Right kidney (tissue), 1 donor: Measurements from ENCODE around the gene PSRC1.
A peak's percentile ranks its signal among the peaks of the same experiment; 100 is the strongest.

Experiments used
- DNase-seq: peaks from one replicate; pipeline ENCODE4 v3.0.0-alpha.2; 2016

The PSRC1 gene

DNA sequence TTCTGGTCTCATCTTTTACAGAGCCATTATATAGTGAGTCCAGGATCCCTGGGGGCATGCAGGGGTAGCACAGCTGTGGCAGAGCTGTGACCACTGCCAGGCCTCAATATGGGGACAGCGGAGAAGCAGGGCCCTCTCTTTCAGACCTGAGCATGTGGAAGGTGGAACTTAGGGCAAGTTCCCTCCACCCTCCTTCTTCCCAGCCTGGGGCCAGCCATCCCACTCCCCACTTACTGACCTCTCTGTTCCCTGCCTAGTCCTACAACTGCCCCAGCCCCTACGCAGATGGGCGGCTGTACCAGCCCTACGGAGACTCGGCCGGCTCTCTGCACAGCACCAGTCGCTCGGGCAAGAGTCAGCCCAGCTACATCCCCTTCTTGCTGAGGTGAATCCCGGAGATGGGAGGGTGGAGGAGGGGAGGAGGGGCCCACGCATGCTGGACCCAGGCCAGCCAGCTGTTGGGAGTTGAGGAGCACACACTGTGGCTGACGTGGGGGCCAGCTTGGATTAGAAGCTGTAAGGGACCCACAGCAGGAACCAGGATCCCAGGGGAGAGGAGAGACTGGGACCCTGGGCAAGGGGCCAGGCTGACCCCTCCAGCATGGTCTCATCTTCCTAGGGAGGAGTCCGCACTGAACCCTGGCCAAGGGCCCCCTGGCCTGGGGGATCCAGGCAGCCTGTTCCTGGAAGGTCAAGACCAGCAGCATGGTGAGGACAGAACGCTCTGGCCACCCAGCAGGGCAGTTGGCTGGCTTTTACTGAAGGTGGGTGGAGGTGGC lies 10.7 kb downstream of the PSRC1 start:
- DNase-seq: no peak

DNA sequence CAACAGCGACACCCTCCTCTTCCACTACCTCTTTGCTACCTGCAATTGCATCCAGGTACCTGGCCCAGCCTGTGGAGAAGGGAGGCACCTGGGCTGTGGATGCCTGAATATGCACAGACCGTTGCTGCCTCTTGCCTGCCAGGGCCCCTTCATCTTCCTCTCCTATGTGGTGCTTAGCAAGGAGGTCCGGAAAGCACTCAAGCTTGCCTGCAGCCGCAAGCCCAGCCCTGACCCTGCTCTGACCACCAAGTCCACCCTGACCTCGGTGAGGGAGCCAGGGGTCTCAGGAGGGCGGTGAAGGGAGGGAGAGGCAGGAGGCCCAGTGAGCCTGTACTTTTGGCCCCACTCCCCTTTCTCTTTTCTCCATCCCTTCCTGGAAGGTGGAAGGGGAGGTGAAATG lies 11.5 kb downstream of the PSRC1 start:
- DNase-seq: no peak

DNA sequence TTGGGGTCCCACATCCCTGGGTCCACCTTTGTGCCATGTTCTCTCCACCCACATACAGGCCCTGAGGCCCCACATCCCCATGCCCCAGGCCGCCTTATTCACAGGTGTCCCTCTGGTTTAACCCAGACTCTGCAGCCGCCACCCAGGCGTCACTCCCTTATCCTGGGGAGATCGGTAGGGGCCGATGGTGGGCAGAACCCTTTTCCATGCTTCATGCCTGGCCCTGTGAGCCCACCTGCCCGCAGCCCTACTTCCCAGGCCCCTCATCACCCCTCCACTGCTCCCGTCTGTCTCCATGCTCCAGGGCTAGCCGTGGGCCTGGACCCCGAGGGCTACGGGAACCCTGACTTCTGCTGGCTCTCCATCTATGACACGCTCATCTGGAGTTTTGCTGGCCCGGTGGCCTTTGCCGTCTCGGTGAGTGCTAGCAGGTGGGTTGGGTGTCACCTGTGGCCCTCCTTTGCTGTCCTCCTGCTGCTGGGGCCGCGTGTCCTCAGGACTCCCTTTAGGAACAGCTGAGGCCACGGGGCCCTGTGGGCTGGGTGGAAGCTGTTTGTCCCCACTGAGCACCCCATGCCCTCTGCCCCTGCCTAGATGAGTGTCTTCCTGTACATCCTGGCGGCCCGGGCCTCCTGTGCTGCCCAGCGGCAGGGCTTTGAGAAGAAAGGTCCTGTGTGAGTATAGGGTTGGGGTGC lies 12.2 kb downstream of the PSRC1 start:
- no peak for DNase-seq

DNA sequence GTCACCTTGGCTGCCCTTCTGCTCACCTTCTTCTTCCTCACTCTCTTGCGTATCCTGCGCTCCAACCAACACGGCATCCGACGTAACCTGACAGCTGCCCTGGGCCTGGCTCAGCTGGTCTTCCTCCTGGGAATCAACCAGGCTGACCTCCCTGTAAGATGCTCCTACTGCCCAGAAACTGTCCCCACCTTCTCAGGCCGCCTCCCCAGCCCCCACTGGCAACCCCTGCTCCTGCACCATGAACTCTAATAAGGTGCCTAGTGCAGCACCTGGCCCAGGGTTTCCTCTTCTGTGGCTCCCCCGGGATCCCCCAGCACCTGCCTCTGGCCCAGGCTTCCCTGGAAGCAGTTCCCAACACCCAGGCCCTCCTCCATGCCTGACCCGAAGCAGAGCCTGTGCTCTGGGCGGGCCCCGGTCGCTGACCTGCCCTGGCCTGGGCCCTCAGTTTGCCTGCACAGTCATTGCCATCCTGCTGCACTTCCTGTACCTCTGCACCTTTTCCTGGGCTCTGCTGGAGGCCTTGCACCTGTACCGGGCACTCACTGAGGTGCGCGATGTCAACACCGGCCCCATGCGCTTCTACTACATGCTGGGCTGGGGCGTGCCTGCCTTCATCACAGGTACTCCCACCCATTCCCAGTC lies 12.8 kb downstream of the PSRC1 start:
- no peak for DNase-seq

DNA sequence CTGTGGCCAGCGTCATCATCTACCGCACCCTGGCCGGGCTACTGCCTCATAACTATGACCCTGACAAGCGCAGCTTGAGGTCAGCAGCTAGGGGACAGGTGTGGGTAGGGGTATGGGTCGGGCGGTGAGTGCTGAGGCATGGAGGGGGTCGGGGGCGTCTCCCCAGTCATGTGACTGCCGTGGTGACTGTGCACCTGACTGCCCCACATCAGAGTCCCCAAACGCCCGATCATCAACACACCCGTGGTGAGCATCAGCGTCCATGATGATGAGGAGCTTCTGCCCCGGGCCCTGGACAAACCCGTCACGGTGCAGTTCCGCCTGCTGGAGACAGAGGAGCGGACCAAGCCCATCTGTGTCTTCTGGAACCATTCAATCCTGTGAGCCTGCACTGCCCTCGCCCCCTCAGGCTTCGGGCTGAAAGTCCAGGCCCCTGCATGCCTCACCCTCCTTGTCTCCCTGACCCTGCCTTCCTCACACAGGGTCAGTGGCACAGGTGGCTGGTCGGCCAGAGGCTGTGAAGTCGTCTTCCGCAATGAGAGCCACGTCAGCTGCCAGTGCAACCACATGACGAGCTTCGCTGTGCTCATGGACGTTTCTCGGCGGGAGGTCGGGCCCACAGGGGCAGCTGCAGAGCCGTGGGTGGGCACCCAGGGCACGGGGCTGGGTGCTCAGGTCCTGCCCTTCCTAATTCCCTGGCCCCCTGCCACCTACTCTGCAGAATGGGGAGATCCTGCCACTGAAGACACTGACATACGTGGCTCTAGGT lies 13.5 kb downstream of the PSRC1 start:
- DNase-seq: no peak

DNA sequence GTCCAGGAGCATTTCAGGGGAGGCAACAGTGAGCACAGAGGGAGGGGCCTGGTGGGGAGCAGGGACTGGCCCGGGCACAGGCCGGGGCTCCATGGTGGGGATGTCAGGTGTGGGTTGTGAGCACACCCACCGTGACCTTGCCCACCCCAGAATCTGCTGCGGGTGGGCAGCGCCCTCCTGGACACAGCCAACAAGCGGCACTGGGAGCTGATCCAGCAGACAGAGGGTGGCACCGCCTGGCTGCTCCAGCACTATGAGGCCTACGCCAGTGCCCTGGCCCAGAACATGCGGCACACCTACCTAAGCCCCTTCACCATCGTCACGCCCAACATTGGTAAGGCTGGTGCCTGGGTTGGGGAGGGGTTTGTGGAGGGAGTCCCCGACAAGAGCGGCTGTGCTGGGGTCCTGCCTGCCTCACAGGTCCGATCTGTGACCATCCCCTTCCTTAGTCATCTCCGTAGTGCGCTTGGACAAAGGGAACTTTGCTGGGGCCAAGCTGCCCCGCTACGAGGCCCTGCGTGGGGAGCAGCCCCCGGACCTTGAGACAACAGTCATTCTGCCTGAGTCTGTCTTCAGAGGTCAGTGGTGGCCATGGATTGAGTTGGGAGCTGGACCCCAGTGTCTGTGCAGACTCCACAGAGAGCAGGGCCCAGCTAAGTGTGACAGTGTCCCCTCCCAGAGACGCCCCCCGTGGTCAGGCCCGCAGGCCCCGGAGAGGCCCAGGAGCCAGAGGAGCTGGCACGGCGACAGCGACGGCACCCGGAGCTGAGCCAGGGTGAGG lies 14.3 kb downstream of the PSRC1 start:
- no peak for DNase-seq

DNA sequence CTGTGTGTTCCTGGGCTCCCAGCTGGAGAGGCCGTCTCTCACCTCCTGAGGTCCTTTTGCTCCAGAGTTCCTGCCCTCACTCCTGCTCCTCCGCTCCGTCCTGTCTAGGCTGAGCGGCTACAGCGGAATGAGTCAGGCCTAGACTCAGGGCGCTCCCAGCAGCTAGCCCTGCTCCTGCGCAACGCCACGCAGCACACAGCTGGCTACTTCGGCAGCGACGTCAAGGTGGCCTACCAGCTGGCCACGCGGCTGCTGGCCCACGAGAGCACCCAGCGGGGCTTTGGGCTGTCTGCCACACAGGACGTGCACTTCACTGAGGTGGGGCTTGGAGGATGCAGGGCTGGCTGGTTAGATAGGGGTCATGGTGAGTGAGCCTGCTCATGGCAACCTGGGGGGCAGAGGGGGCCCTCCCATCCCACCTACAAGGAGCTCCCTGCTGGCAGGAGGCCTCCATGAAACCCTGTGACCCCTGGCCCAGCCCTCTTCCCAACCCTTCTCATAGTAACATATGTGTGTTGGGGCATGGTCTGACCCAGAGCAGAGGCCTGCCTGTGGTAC lies 15.1 kb downstream of the PSRC1 start:
- DNase-seq: no peak

DNA sequence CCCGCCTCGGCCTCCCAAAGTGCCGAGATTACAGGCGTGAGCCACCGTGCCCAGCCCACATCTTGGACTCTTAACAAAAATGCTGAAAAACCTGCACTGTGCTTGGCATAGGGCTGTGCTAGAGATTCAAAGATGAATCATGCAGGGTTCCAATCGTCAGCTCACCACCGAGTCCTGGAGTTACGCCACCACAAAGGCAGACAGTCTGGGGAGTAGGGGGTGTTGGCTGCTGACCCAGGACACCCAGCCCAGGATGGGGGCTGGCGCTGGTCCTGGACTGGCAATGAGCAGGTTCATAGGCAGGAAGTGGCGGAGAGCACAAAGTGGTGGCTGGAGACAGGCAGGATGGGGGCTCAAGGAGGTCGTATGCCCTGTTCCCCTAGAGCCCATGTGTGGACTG lies 16.0 kb downstream of the PSRC1 start:
- no peak for DNase-seq

DNA sequence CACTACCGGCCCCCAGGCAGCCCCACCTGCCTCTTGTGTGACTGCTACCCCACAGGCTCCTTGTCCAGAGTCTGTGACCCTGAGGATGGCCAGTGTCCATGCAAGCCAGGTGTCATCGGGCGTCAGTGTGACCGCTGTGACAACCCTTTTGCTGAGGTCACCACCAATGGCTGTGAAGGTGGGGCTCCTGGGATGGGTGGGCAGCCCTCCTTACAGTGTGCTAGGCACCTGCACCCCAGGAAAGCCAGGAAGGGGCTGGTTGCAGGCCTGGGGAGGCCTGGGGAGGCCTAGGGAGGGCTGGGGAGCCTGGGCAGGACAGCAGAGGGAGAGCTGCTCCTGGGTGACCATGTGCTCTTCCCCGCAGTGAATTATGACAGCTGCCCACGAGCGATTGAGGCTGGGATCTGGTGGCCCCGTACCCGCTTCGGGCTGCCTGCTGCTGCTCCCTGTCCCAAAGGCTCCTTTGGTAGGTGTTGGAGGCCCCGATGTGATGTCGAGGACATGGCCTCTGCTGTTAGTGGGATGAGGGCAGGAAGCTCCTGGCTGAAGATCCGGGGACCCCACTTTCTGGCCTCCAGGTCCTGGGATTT lies 17.1 kb downstream of the PSRC1 start:
- no peak for DNase-seq

DNA sequence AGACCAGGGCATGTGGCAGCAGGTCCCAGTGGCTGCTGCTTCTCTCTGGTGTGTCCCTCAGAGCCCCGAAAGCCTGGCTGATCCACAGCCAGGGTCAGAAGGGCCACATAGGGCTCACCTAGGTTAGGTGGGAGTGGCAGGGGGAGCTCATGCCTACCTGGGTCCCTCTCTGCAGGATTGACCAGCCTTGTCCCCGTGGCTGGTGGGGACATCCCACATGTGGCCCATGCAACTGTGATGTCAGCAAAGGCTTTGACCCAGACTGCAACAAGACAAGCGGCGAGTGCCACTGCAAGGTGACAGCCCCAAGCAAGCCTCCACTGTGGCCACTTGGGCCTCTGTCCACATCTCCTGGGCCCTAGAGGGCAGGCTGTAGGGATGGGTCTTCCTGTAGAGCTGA lies 17.9 kb downstream of the PSRC1 start:
- DNase-seq: no peak

DNA sequence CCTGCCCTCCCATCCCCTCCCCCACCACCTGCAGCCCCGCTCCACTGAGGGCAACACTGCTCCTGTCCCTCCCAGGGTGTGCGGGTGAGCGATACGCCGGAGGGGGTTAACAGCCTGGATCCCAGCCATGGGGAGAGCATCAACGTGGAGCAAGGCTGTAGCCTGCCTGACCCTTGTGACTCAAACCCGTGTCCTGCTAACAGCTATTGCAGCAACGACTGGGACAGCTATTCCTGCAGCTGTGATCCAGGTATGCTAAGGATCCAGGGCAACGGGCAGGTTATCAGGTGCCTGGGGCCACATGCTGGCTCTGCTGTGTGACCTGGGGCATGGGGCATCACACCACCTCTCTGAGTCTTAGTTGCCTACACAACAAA lies 18.6 kb downstream of the PSRC1 start:
- DNase-seq: no peak

DNA sequence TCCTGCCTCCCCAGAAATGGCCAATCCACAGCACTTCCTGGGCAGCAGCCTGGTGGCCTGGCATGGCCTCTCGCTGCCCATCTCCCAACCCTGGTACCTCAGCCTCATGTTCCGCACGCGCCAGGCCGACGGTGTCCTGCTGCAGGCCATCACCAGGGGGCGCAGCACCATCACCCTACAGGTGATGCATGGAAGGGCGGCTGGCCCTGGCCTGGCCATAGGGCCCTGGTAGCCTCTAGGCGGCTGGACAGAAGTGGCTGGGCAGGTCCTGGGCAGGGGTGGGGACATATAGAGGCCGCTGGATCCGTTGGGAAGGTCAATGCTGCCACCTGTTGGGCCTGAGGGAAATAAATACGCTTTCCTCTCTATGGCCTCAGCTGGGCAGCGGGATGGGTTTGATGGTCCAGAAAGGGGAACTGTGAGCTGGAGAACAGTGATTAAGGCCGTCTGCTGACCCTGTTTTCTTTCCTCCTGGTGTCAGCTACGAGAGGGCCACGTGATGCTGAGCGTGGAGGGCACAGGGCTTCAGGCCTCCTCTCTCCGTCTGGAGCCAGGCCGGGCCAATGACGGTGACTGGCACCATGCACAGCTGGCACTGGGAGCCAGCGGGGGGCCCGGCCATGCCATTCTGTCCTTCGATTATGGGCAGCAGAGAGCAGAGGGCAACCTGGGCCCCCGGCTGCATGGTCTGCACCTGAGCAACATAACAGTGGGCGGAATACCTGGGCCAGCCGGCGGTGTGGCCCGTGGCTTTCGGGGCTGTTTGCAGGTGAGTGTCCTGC lies 19.2 kb downstream of the PSRC1 start:
- peak; percentile 75 for DNase-seq

DNA sequence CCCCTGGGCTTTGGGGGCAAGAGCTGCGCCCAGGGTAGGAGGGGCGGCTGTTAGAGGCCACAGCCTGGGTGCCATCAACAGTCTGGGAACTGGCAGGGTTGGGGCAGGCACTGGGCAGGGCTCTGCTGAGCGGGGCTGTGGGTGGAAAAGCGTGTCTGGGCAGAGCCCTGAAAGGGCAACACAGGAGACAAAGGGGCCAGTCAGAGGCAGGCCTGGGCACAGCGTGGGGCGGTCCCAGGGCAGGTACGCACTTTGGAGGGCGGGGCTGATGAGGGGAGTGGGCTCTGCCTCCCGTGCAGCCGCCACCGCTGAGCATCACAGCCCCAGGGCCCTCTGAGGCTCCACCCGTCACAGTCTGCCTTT lies 19.7 kb downstream of the PSRC1 start:
- no peak for DNase-seq

DNA sequence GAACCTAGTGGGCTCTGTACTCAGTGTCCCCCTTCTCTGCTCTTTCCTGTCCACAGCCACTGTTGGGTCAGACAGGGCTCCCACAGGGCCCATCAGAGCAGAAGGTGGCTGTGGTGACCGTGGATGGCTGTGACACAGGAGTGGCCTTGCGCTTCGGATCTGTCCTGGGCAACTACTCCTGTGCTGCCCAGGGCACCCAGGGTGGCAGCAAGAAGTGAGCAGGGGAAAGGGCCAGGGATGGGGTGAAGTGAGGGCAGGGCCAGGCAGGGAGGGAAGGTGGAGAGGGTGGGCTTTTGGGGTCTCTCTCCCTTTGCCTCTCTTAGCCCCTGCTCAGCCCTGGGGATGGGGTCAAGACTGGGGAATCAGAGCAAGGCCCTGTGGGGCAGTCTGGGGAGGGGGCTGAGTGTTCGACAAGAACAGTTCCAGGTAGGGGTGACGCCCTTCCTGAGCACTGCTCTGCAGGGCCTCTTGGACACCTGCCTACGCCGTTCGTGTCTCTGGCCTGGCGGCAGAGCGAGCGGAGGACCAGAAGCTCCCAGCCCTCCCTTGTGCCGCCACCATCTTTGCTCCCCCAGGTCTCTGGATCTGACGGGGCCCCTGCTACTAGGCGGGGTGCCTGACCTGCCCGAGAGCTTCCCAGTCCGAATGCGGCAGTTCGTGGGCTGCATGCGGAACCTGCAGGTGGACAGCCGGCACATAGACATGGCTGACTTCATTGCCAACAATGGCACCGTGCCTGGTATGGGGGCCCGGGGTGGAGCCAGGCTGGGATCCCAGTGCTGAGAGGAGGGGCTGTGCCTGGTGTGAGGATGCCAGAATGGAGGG lies 20.5 kb downstream of the PSRC1 start:
- no peak for DNase-seq

DNA sequence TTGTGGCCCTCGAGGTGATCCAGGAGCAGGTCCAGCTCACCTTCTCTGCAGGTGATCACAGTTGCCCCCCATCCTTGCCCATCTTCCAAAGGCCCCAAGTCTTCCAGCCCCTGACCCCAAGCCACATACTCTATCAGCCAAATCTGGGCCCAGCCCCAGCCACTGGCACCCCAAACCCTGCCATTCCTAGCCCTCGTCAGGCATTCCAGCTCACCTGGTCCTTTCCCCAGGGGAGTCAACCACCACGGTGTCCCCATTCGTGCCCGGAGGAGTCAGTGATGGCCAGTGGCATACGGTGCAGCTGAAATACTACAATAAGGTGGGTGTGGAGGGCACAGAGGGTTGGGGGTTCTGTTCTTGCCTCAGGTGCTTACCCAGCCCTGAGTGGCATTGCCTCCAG lies 21.4 kb downstream of the PSRC1 start:
- no peak for DNase-seq

DNA sequence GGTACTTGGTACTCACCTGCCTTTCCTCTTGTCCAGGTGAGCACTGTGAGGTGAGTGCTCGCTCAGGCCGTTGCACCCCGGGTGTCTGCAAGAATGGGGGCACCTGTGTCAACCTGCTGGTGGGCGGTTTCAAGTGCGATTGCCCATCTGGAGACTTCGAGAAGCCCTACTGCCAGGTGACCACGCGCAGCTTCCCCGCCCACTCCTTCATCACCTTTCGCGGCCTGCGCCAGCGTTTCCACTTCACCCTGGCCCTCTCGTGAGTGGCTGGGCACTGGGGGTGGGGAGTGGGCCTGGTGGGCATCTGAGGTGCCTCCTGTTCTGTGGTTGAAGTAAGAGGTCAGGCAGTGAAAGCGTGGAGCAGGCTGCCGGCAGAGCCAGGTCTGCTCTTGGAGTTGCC lies 21.9 kb downstream of the PSRC1 start:
- no peak for DNase-seq

DNA sequence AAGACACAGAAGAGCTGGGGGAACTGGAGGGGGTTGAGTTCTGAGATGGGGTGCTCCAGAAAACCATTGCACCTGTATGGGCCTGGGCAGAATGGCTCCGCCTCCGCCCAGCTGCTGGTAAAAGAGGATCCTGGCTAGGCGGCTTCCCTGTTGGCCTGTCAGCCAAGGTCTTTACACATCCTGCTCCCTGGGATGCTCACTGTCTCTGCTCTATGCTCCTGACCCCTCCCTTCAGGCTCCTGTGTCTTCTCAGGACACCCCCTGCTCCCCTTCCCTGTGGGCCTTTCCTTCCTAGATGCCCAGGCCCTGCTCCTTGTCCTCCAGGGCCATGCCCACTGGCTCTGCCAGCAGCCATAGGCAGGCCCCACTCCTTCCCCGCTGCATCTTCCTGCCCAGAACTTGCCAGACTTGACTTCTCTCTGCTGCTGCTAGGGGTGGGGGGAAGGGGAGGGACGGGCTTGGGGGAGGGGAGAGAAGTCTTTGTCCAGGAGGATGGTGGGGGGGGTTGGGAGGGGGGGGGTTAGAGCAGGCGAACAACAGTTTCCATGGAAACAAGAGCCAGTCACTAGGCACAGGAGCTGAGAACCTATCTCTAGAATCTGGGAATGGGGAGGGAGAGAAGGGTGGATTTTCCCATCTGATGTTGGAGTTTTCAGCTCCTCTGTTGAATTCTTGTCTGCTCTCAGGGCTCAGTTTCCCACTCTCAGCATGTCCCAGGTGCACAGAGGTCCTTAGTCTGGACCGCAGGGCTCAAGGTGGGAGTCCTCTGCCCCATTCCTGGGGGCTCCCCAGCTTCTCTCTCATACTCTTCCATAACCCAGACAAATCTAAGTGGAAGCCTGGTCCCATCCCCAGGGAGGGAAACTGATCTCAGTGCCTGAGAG lies 23.0 kb downstream of the PSRC1 start:
- DNase-seq: no peak
